GM23338 (cell line): ENCODE measurements around the gene SLC4A2. TPM values are rescaled to one million over a fixed set of nuclear protein-coding genes. Genes with fewer than 3 reads are reported as not detected.

Experiments used
- ATAC-seq: fragments of 200-7000 bp; cut with Tn5 transposase; 3 replicates; pipeline ENCODE4 v1.9.1; 2020
- DNase-seq: peaks from one replicate; pipeline ENCODE4 v3.0.0-alpha.2; 2015; ENCODE audit warnings: low spot score
- H2AFZ ChIP-seq: fragments of 200-600 bp; sonication (generic); 2 replicates; pipeline ENCODE4 v1.8.0; 2016; ENCODE audit warnings: antibody characterized with exemption, mild to moderate bottlenecking, moderate library complexity
- H3F3A ChIP-seq: fragments of 200-600 bp; sonication (generic); replicated peaks from 2 replicates; pipeline ENCODE4 v1.8.0; 2017; ENCODE audit warnings: antibody characterized with exemption, mixed run types, low read depth
- H3K27ac ChIP-seq: fragments of 200-600 bp; sonication (generic); 2 replicates; pipeline ENCODE4 v1.6.1; 2016; ENCODE audit warnings: low read depth
- H3K27me3 ChIP-seq: fragments of 200-600 bp; sonication (generic); 2 replicates; pipeline ENCODE4 v1.8.0; 2016; ENCODE audit warnings: mild to moderate bottlenecking, mixed run types, moderate library complexity; ENCODE audit not compliant: insufficient read depth
- H3K36me3 ChIP-seq: fragments of 200-600 bp; sonication (generic); 2 replicates; pipeline ENCODE4 v1.8.0; 2016; ENCODE audit warnings: mild to moderate bottlenecking; ENCODE audit not compliant: insufficient read depth
- H3K4me1 ChIP-seq: fragments of 200-600 bp; sonication (generic); 2 replicates; pipeline ENCODE4 v1.8.0; 2016; ENCODE audit warnings: mild to moderate bottlenecking, moderate library complexity; ENCODE audit not compliant: insufficient read depth
- H3K4me2 ChIP-seq: fragments of 200-600 bp; sonication (generic); 2 replicates; pipeline ENCODE4 v1.7.1; 2017; ENCODE audit warnings: mixed run types
- H3K4me3 ChIP-seq: fragments of 200-600 bp; sonication (generic); 2 replicates; pipeline ENCODE4 v1.6.1; 2016; ENCODE audit warnings: mixed run types
- H3K79me2 ChIP-seq: fragments of 200-600 bp; sonication (generic); replicated peaks from 2 replicates; pipeline ENCODE4 v1.8.0; 2017; ENCODE audit warnings: mild to moderate bottlenecking; ENCODE audit not compliant: insufficient read depth
- H3K9me2 ChIP-seq: fragments of 200-600 bp; sonication (generic); 2 replicates; pipeline ENCODE4 v1.8.0; 2017; ENCODE audit not compliant: insufficient read depth
- H4K20me1 ChIP-seq: fragments of 200-600 bp; sonication (generic); replicated peaks from 2 replicates; pipeline ENCODE4 v1.8.0; 2017; ENCODE audit warnings: mild to moderate bottlenecking; ENCODE audit not compliant: insufficient read depth
- H3K27ac Mint-ChIP-seq: 2 replicates; pipeline ENCODE4 v1.8.0; 2020; ENCODE audit warnings: inconsistent platforms, mild to moderate bottlenecking, moderate library complexity, mixed read lengths
- H3K27me3 Mint-ChIP-seq: 3 replicates; pipeline ENCODE4 v1.8.0; 2022; ENCODE audit warnings: low read depth, mild to moderate bottlenecking, moderate library complexity, mixed read lengths, inconsistent platforms; ENCODE audit not compliant: insufficient read depth, poor library complexity
- H3K36me3 Mint-ChIP-seq: 3 replicates; pipeline ENCODE4 v1.8.0; 2021; ENCODE audit warnings: low read depth, mild to moderate bottlenecking, inconsistent platforms, moderate library complexity, mixed read lengths
- H3K4me1 Mint-ChIP-seq: 3 replicates; pipeline ENCODE4 v1.8.0; 2020; ENCODE audit warnings: mild to moderate bottlenecking, inconsistent platforms, mixed read lengths
- H3K4me3 Mint-ChIP-seq: 3 replicates; pipeline ENCODE4 v1.8.0; 2021; ENCODE audit warnings: moderate library complexity, mild to moderate bottlenecking, inconsistent platforms, mixed read lengths
- H3K9me3 Mint-ChIP-seq: 3 replicates; pipeline ENCODE4 v1.8.0; 2020; ENCODE audit warnings: moderate library complexity, mild to moderate bottlenecking, inconsistent platforms, mixed read lengths
- CREB1 ChIP-seq: fragments of 250-450 bp; sonication (Bioruptor Pico); IDR thresholded peaks from 2 replicates; pipeline ENCODE4 v1.5.0; 2020; ENCODE audit warnings: low read depth, mild to moderate bottlenecking, moderate library complexity
- CTCF ChIP-seq, 2 experiments: fragments of 200-600 bp in 1 of 2; sonication (generic) in 1 of 2; conservative IDR thresholded peaks; 2 replicates each; pipeline versions ENCODE4 v1.5.1 to v1.6.1; 2016 to 2017; ENCODE audit warnings: antibody characterized with exemption in 2 of 2, low read depth in 2 of 2, mild to moderate bottlenecking in 2 of 2, moderate library complexity in 1 of 2
- ETS1 ChIP-seq: IDR thresholded peaks from 2 replicates; pipeline ENCODE4 v1.6.1; 2016; ENCODE audit warnings: antibody characterized with exemption
- EZH2 ChIP-seq: fragments of 200-600 bp; sonication (generic); IDR thresholded peaks from one replicate; pipeline ENCODE4 v1.8.0; 2017; ENCODE audit warnings: antibody characterized with exemption, mild to moderate bottlenecking, low read depth; ENCODE audit not compliant: unreplicated experiment
- EZH2phosphoT487 ChIP-seq: fragments of 200-600 bp; sonication (generic); IDR thresholded peaks from one replicate; pipeline ENCODE4 v1.8.1; 2018; ENCODE audit warnings: antibody characterized with exemption; ENCODE audit not compliant: unreplicated experiment
- JUNB ChIP-seq: IDR thresholded peaks from one replicate; pipeline ENCODE4 v1.6.1; 2016; ENCODE audit warnings: antibody characterized with exemption; ENCODE audit not compliant: unreplicated experiment
- NANOG ChIP-seq: IDR thresholded peaks from 2 replicates; pipeline ENCODE4 v1.6.1; 2016; ENCODE audit warnings: antibody characterized with exemption, borderline replicate concordance
- POLR2AphosphoS5 ChIP-seq: IDR thresholded peaks from 2 replicates; pipeline ENCODE4 v1.6.1; 2016; ENCODE audit warnings: antibody characterized with exemption, low read depth
- REST ChIP-seq: IDR thresholded peaks from one replicate; pipeline ENCODE4 v1.6.1; 2018; ENCODE audit warnings: antibody characterized with exemption; ENCODE audit not compliant: unreplicated experiment
- STAT1 ChIP-seq: IDR thresholded peaks from one replicate; pipeline ENCODE4 v1.6.1; 2016; ENCODE audit warnings: antibody characterized with exemption; ENCODE audit not compliant: unreplicated experiment
- ZNF114 ChIP-seq: fragments of 250-450 bp; sonication (Bioruptor Pico); IDR thresholded peaks from 2 replicates; pipeline ENCODE4 v1.5.0; 2020; ENCODE audit warnings: mild to moderate bottlenecking, moderate library complexity
- ZNF331 ChIP-seq: fragments of 250-450 bp; sonication (Bioruptor Pico); IDR thresholded peaks from 2 replicates; pipeline ENCODE4 v1.5.0; 2020; ENCODE audit warnings: low read depth, mild to moderate bottlenecking, moderate library complexity
- ZNF462 ChIP-seq: fragments of 250-450 bp; sonication (Bioruptor Pico); IDR thresholded peaks from 2 replicates; pipeline ENCODE4 v1.5.0; 2020; ENCODE audit warnings: mild to moderate bottlenecking, moderate library complexity
- polyA plus RNA-seq: library from polyadenylated mRNA; unstranded; fragments of >200 nt; fragmentation: Nextera tagmentation; extraction: Ambion mirVana; gene quantifications from 2 replicates; pipeline ENCODE4 v1.2.1, GENCODE V29; 2016
- total RNA-seq: library from RNA; depleted of rRNA; stranded (reverse); fragments of >200 nt; shearing (Covaris generic); gene quantifications from 2 replicates; pipeline ENCODE4 v1.2.3, GENCODE V29; 2014

Gene SLC4A2
- total and polyA plus RNA-seq, 2 experiments from 2014 or later = 64.8 to 106 TPM

GRCh38 chr7:151075978-151076426, 16.6 kb downstream of the SLC4A2 start:
- peaks cover 2% of the 10 kb centered on the region; the same call in 1 of the 3 replicates for H3K9me3 Mint-ChIP-seq
- peaks cover 5% of the 10 kb centered on the region; the same call in 1 of the 2 replicates for H3K36me3 ChIP-seq
- no peaks in the 10 kb centered on the region for H3K9me2 ChIP-seq
- H3K4me1 ChIP-seq = peaks cover 25% of the 10 kb centered on the region
- no peak overlapping the region; the same call in 1 of the 2 replicates for H3K27ac Mint-ChIP-seq
- peaks cover 12% of the 10 kb centered on the region for H4K20me1 ChIP-seq
- no peak overlapping the region; the same call in 2 of the 3 replicates for H3K4me3 Mint-ChIP-seq
- TF ChIP-seq ZNF462 (CRISPR knock-in tag) (no peak), POLR2AphosphoS5 (no peak; the same call in 1 of the 2 replicates), REST (no peak), CREB1 (no peak), CTCF (conservative IDR thresholded peaks at IDR 0.05; ENCODE audit: low read depth in 2 of 2) (no peak), EZH2 (no peak), STAT1 (no peak), ZNF331 (no peak), ETS1 (no peak), NANOG (no peak), JUNB (no peak), ZNF114 (CRISPR knock-in tag) (no peak), EZH2phosphoT487 (no peak)
- ATAC-seq (no peak), DNase-seq (no peak)
- H3K27me3 Mint-ChIP-seq = peaks cover 22% of the 10 kb centered on the region
- no peak overlapping the region; the same call in 1 of the 2 replicates for H3K4me2 ChIP-seq
- H3K4me1 Mint-ChIP-seq = peaks cover 29% of the 10 kb centered on the region
- no peak overlapping the region for H3K27ac ChIP-seq
- H2AFZ ChIP-seq = no peak overlapping the region
- no peak overlapping the region for H3K4me3 ChIP-seq
- H3K27me3 ChIP-seq = no peaks in the 10 kb centered on the region
- H3K36me3 Mint-ChIP-seq = peaks cover 39% of the 10 kb centered on the region
- 0 out of 2 replicates have a peak, but pooled peaks cover 15% of the 10 kb centered on the region for H3F3A ChIP-seq
- peaks cover 6% of the 10 kb centered on the region; the same call in 1 of the 2 replicates for H3K79me2 ChIP-seq
